Heart left ventricle (tissue), 13 donors: ENCODE results near the gene GAB2.

ENCODE experiments used
- CTCF ChIP-seq, 12 donors: fragments of 200-600 bp; sonication (generic) in 4 of 12; IDR thresholded peaks; one replicate each; pipeline versions ENCODE4 v1.5.0 to v1.8.0; 2018 to 2022; ENCODE audit warnings: antibody characterized with exemption in 12 of 12, mild to moderate bottlenecking in 5 of 12
- POLR2A ChIP-seq, 2 donors: fragments of 450-650 bp; IDR thresholded peaks; one replicate each; pipeline ENCODE4 v1.6.1; 2017; ENCODE audit warnings: antibody characterized with exemption in 2 of 2, mild to moderate bottlenecking in 2 of 2, moderate library complexity in 2 of 2
- donor health status: ischemic (EF 13 %, LVEDD 7.1; RV severe dilation, severe dysfunction).
- donor health status: DM: no; HTN: yes; CAD: no.
- donor health status: DM: no; HTN: no; CAD: no.
- donor health status: ischemic (EF 25% LVEDD 6.9; RV normal size, moderate dysfunction).
- donor health status: ischemic (EF 25% LVEDD 5.7; RV mildly dilated, moderate dysfunction).
- donor health status: ischemic (EF 35%, LVEDD 5.7; RV mildly dilated, moderate dysfunction).
- donor health status: nonischemic (EF 11% LVEDD 7.7; RV severe dilation, severe dysfunction).
- donor health status: DM: yes; HTN: yes; CAD: no.
- donor health status: PGD.
- donor health status: ischemic (EF 29% LVEDD 5.4; RV normal size, mild dysfunction).
- donor health status: nonischemic (EF 23%, LVEDD 6.1; RV moderate dilation, normal function).

GRCh38 chr11:78361228-78361627 lies 56.4 kb downstream of the GAB2 start:
- TF ChIP-seq CTCF (IDR thresholded peaks at IDR 0.05) (no peak), POLR2A (IDR thresholded peaks at IDR 0.05) (no peak)
